HepG2 (cell line): ENCODE data around the gene ATP11A. TPM values are rescaled to one million over a fixed set of nuclear protein-coding genes. Genes with fewer than 3 reads are reported as not detected.

Source experiments
- ERF ChIP-seq: IDR thresholded peaks from 2 replicates; pipeline ENCODE4 v1.6.1; 2018; ENCODE audit warnings: missing biosample characterization, missing genetic modification reagents
- HOXA3 ChIP-seq: sonication (generic); formaldehyde crosslinking; IDR thresholded peaks from 2 replicates; pipeline ENCODE4 v1.5.0; 2020; ENCODE audit warnings: missing genetic modification reagents
- IKZF4 ChIP-seq: sonication (generic); formaldehyde crosslinking; IDR thresholded peaks from 2 replicates; pipeline ENCODE4 v1.5.1; 2020; ENCODE audit warnings: borderline replicate concordance, mild to moderate bottlenecking, low read depth, missing genetic modification reagents; ENCODE audit errors: not compliant biosample characterization
- MEIS1 ChIP-seq: sonication (generic); formaldehyde crosslinking; IDR thresholded peaks from 2 replicates; pipeline ENCODE4 v1.9.0; 2021; ENCODE audit warnings: mild to moderate bottlenecking, missing genetic modification reagents, moderate library complexity, borderline replicate concordance
- MTA3 ChIP-seq: sonication (generic); formaldehyde crosslinking; IDR thresholded peaks from 2 replicates; pipeline ENCODE4 v1.4.0; 2020; ENCODE audit warnings: missing genetic modification reagents
- PITX1 ChIP-seq: sonication (generic); formaldehyde crosslinking; IDR thresholded peaks from 2 replicates; pipeline ENCODE4 v1.5.1; 2020; ENCODE audit warnings: mild to moderate bottlenecking, missing genetic modification reagents
- ZBTB33 ChIP-seq: sonication (generic); formaldehyde crosslinking; IDR thresholded peaks from 2 replicates; pipeline ENCODE4 v1.4.0; 2020; ENCODE audit warnings: missing genetic modification reagents
- ZNF790 ChIP-seq: sonication (generic); formaldehyde crosslinking; IDR thresholded peaks from 2 replicates; pipeline ENCODE4 v1.8.0; 2022; ENCODE audit warnings: missing genetic modification reagents, mild to moderate bottlenecking, borderline replicate concordance
- polyA plus RNA-seq, 8 experiments: library from polyadenylated mRNA; depleted of rRNA in 3 of 8; stranded (reverse) in 7 of 8; unstranded in 1 of 8; fragments of >200 nt; fragmentation: Illumina TruSeq in 4 of 8; extraction: Trizol in 4 of 8; gene quantifications; 2 replicates each; pipeline versions ENCODE4 v1.2.1 to v1.2.3, GENCODE V29; 2011 to 2016; ENCODE audit warnings: low read depth in 4 of 8, missing spikeins in 1 of 8, mixed read lengths in 1 of 8; ENCODE audit not compliant: insufficient read depth in 1 of 8
- total RNA-seq, 5 experiments: library from RNA; depleted of rRNA; stranded (reverse); fragments of >200 nt; fragmentation: Illumina TruSeq; extraction: Trizol; gene quantifications; 2 replicates each; pipeline ENCODE4 v1.2.3, GENCODE V29; 2016; ENCODE audit warnings: low read depth in 1 of 5
- TF ChIP-seq, protein P1 (sequence below): sonication (generic); formaldehyde crosslinking; IDR thresholded peaks from 2 replicates; pipeline ENCODE4 v1.5.1; 2020; ENCODE audit warnings: missing genetic modification reagents, mild to moderate bottlenecking, borderline replicate concordance
- TF ChIP-seq, protein P2 (sequence below): sonication (generic); formaldehyde crosslinking; IDR thresholded peaks from 2 replicates; pipeline ENCODE4 v1.4.0; 2020; ENCODE audit warnings: missing genetic modification reagents, borderline replicate concordance
- TF ChIP-seq, protein P3 (sequence below): sonication (generic); formaldehyde crosslinking; IDR thresholded peaks from 2 replicates; pipeline ENCODE4 v1.5.0; 2020; ENCODE audit warnings: mild to moderate bottlenecking, missing genetic modification reagents
- TF ChIP-seq, protein P4 (sequence below): sonication (generic); formaldehyde crosslinking; IDR thresholded peaks from 2 replicates; pipeline ENCODE4 v1.5.1; 2020; ENCODE audit warnings: mild to moderate bottlenecking, missing genetic modification reagents, borderline replicate concordance

Gene ATP11A
- total and polyA plus RNA-seq, 2 of the 13 experiments (the other 11 are each of a cell fraction or from before 2014, with no cell fraction given) = 18.4 to 20.1 TPM

DNA sequence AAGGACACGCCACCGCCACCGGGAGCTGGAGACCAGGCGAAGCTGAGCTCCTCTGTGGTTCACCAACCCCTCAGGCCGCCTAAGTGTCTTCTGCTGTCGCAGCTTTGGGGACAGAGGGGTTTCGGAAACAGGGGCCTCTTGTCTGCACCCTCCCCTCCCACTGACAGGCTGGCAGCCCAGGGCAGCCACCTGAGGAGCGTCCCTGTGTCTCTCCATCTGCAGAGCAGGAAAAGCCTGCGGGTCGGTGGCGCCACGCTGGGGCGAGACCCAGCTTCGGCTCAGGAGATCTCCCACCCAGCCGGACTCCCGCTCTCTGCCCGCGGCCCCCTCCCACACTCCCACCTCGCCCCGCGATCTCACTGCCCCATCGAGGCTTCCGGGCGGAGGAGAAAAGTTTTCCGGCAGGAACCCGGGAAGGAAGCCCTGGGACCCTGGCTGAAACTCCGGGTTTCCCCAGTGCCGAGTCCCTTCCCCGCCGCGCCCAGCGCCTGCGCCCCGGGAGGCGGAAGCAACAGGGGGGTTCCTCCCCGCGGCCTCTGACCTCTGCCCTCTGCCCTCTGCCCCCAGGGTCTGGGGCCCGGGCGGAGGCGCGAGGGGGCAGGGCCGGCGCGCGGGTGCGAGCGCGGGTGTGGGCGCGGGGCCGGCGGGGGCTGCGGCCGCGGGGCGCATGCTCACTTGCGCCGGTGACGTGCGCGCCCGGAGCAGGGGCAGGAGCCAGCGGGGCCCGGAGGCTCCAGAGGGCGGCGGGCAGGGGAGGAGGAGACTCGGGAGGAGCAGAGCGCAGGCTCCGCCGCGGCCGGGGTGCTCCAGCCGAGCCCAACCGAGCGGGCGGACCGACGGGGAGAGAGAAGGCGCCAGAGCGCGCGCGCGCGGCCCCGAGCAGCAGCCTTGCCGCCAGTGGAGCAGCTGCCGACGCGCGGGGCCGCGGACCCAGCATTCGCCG lies at the start of gene ATP11A (continued):
- TF ChIP-seq ZBTB33 (CRISPR knock-in tag) (0 out of 2 replicates have a peak, but pooled peaks have one; percentile 9), MTA3 (CRISPR knock-in tag) (no peak), ERF (peak; percentile 19; the same call in 1 of the 2 replicates), IKZF4 (CRISPR knock-in tag) (no peak), MEIS1 (CRISPR knock-in tag) (peak; percentile 1), PITX1 (CRISPR knock-in tag) (peak; percentile 59), ZNF790 (CRISPR knock-in tag) (peak; percentile 66; the same call in 1 of the 2 replicates), HOXA3 (CRISPR knock-in tag) (peak; percentile 86)
- TF ChIP-seq, protein P1, sequence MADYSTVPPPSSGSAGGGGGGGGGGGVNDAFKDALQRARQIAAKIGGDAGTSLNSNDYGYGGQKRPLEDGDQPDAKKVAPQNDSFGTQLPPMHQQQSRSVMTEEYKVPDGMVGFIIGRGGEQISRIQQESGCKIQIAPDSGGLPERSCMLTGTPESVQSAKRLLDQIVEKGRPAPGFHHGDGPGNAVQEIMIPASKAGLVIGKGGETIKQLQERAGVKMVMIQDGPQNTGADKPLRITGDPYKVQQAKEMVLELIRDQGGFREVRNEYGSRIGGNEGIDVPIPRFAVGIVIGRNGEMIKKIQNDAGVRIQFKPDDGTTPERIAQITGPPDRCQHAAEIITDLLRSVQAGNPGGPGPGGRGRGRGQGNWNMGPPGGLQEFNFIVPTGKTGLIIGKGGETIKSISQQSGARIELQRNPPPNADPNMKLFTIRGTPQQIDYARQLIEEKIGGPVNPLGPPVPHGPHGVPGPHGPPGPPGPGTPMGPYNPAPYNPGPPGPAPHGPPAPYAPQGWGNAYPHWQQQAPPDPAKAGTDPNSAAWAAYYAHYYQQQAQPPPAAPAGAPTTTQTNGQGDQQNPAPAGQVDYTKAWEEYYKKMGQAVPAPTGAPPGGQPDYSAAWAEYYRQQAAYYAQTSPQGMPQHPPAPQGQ (CRISPR knock-in tag) = no peak
- TF ChIP-seq, protein P2, sequence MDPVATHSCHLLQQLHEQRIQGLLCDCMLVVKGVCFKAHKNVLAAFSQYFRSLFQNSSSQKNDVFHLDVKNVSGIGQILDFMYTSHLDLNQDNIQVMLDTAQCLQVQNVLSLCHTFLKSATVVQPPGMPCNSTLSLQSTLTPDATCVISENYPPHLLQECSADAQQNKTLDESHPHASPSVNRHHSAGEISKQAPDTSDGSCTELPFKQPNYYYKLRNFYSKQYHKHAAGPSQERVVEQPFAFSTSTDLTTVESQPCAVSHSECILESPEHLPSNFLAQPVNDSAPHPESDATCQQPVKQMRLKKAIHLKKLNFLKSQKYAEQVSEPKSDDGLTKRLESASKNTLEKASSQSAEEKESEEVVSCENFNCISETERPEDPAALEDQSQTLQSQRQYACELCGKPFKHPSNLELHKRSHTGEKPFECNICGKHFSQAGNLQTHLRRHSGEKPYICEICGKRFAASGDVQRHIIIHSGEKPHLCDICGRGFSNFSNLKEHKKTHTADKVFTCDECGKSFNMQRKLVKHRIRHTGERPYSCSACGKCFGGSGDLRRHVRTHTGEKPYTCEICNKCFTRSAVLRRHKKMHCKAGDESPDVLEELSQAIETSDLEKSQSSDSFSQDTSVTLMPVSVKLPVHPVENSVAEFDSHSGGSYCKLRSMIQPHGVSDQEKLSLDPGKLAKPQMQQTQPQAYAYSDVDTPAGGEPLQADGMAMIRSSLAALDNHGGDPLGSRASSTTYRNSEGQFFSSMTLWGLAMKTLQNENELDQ (CRISPR knock-in tag) = no peak
- TF ChIP-seq, protein P3, sequence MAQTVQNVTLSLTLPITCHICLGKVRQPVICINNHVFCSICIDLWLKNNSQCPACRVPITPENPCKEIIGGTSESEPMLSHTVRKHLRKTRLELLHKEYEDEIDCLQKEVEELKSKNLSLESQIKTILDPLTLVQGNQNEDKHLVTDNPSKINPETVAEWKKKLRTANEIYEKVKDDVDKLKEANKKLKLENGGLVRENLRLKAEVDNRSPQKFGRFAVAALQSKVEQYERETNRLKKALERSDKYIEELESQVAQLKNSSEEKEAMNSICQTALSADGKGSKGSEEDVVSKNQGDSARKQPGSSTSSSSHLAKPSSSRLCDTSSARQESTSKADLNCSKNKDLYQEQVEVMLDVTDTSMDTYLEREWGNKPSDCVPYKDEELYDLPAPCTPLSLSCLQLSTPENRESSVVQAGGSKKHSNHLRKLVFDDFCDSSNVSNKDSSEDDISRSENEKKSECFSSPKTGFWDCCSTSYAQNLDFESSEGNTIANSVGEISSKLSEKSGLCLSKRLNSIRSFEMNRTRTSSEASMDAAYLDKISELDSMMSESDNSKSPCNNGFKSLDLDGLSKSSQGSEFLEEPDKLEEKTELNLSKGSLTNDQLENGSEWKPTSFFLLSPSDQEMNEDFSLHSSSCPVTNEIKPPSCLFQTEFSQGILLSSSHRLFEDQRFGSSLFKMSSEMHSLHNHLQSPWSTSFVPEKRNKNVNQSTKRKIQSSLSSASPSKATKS = no peak
- TF ChIP-seq, protein P4, sequence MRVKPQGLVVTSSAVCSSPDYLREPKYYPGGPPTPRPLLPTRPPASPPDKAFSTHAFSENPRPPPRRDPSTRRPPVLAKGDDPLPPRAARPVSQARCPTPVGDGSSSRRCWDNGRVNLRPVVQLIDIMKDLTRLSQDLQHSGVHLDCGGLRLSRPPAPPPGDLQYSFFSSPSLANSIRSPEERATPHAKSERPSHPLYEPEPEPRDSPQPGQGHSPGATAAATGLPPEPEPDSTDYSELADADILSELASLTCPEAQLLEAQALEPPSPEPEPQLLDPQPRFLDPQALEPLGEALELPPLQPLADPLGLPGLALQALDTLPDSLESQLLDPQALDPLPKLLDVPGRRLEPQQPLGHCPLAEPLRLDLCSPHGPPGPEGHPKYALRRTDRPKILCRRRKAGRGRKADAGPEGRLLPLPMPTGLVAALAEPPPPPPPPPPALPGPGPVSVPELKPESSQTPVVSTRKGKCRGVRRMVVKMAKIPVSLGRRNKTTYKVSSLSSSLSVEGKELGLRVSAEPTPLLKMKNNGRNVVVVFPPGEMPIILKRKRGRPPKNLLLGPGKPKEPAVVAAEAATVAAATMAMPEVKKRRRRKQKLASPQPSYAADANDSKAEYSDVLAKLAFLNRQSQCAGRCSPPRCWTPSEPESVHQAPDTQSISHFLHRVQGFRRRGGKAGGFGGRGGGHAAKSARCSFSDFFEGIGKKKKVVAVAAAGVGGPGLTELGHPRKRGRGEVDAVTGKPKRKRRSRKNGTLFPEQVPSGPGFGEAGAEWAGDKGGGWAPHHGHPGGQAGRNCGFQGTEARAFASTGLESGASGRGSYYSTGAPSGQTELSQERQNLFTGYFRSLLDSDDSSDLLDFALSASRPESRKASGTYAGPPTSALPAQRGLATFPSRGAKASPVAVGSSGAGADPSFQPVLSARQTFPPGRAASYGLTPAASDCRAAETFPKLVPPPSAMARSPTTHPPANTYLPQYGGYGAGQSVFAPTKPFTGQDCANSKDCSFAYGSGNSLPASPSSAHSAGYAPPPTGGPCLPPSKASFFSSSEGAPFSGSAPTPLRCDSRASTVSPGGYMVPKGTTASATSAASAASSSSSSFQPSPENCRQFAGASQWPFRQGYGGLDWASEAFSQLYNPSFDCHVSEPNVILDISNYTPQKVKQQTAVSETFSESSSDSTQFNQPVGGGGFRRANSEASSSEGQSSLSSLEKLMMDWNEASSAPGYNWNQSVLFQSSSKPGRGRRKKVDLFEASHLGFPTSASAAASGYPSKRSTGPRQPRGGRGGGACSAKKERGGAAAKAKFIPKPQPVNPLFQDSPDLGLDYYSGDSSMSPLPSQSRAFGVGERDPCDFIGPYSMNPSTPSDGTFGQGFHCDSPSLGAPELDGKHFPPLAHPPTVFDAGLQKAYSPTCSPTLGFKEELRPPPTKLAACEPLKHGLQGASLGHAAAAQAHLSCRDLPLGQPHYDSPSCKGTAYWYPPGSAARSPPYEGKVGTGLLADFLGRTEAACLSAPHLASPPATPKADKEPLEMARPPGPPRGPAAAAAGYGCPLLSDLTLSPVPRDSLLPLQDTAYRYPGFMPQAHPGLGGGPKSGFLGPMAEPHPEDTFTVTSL (CRISPR knock-in tag) = no peak
